GM18508 (cell line): Measurements from ENCODE around the gene IGSF11.
A peak's percentile ranks its signal among the peaks of the same experiment; 100 is the strongest.
"Not testable (repeated sequence)": the region's sequence is repeated elsewhere in the genome, so short reads cannot be mapped to it uniquely, and the experiment has no call there.

Experiments used
- ATAC-seq: cut with Tn5 transposase; IDR thresholded peaks from one replicate; pipeline ENCODE4 v1.9.1; 2021; ENCODE audit warnings: moderate number of reproducible peaks; ENCODE audit not compliant: insufficient read depth, unreplicated experiment

IGSF11 gene, protein sequence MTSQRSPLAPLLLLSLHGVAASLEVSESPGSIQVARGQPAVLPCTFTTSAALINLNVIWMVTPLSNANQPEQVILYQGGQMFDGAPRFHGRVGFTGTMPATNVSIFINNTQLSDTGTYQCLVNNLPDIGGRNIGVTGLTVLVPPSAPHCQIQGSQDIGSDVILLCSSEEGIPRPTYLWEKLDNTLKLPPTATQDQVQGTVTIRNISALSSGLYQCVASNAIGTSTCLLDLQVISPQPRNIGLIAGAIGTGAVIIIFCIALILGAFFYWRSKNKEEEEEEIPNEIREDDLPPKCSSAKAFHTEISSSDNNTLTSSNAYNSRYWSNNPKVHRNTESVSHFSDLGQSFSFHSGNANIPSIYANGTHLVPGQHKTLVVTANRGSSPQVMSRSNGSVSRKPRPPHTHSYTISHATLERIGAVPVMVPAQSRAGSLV

DNA sequence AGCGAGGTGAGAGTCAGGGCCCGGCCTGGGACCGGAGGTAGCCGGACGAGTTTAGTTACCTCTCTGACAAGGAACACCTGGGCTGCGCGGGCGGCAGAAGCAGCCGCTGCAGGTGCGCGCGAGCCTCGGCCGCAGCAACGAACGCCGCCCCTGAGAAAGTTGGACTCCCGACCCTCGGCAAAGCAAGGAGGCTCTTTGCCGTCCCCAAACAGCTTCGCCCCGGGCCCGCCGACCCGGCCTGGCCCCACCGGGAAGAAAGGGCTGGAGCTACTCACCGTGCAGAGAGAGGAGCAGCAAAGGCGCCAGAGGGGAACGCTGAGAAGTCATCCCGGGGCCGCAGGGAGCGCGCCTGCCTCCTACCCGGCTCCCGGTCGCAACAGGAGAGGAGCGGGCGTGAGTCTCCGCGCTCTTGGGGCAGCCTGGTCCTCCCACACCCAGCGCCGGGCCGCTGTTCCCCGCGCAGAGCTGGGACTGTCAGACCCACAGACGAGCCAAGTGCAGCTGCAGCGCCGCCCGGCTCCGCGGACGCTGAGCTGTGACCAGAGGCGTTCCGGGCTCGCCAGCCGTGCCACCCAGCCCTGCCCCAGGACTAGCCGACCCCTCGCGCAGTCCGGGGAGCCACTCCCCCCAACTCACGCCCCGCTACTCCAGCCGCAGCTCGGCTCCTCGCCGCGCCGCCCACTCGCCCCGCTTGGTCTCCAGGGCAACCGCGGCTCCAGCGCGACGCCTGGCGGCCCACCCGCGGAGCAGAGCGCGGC is at the start of gene IGSF11:
IGSF11 (minus strand) TSS at position 591 of the 758 bp plus-strand sequence; CDS start at position 327, 264 bp downstream.
- ATAC-seq: peak; percentile 64

DNA sequence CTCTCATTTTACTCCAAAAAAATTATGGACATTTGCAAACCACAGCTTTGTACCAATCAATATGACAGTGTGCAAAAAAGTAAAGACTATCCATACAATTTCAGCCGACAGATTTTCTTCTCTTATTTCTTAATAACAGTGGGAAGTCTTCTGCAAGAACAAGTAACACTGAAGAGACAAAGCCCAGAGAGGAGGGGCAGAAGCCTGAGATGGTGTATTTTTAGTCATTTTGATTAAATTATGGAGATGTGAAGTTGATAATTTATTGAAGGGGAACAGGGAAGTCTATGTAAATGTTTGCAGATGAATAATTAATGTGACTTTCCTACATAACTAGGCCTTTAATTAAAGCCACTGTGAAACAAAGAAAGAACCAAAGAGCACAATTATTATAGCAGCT is 45.7 kb upstream of the IGSF11 start:
- no peak for ATAC-seq

DNA sequence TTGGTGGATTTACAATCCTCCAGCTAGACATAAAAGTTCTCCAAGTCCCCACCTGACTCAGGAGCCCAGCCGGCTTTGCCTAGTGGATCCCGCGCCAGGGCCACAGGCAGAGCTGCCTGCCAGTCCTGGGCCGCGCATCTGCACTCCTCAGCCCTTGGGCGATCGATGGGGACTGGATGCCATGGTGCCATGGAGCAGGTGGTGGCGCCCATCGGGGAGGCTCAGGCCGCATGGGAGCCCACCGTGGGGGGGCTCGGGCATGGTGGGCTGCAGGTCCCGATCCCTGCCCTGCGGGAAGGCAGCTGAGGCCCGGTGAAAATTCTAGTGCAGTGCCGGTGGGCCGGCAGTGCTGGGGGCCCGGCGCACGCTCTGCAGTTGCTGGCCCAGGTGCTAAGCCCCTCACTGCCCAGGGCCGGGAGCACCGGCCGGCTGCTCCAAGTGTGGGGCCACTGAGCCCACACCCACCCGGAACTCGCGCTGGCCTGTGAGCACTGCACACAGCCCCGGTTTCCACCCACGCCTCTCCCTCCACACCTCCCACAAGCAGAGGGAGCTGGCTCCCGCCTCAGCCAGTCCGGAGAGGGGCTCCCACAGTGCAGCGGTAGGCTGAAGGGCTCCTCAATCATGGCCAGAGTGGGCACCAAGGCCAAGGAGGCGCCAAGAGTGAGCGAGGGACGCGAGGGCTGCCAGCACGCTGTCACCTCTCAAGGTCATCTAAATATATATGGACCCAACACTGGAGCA is 38.8 kb upstream of the IGSF11 start:
- no peak for ATAC-seq

DNA sequence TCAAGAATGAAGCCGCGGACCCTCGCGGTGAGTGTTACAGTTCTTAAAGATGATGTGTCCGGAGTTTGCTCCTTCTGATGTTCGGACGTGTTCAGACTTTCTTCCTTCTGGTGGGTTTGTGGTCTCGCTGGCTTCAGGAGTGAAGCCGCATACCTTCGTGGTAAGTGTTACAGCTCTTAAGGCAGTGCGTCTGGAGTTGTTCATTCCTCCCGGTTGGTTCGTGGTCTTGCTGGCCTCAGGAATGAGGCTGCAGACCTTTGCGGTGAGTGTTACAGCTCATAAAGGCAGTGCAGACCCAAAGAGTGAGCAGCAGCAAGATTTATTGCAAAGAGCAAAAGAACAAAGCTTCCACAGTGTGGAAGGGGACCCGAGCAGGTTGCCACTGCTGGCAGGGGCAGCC is 37.8 kb upstream of the IGSF11 start:
- not testable (repeated sequence) for ATAC-seq

DNA sequence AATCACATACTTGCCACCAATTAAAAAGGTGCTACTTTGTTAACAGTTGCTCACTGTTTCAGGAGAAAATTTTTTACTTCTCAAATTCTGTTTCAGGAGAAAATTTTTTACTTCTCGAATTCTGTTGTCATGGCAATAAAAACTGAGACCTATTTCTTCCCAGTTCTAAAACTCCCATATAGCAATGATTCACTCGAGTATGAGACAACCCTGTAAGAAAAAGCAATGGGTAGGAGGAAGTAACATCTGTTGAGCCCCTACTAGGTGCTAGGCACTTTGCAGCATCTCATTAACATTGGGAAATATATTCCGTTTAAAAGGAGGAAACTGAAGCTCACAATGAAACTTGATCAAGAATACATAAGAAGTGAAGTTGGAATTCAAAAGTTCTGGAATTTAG is 35.1 kb upstream of the IGSF11 start:
- ATAC-seq: no peak

DNA sequence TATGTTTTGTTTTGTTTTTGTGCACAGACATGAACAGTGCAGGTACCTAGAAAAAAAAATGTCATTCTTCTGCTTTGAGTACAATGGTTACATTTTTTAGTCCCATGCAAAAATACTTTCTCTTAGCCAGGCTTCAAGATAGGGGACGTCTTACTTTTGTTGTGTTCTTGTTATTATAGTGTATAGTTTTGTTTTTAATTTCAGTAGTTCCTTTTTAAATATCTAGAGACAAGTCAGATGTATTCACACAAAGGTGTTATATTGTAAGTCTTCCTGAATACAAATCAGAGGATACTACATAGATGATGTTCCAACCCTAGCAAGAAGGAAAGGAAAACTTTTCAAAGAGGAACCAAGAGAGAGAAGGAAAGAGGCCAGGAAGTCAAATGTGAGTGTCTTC is 28.8 kb upstream of the IGSF11 start:
- ATAC-seq: no peak

DNA sequence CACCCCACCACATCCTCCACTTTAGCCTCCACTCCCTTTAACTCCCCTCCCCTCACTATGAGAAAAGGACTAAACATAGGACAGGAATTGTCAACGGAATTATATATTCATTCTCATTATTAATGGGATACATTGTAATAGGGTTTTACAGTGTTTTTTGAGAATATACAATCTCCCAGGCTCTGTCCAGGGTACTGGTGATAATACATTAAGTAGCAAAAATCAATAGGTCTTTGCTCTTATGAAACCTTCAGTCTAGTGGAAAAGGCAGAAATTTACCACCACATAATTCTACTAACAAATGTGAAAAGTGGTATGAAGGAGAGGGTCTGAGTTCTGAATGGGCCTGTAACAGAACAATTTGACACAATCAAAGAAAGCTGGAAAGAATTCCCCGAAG is 28.2 kb upstream of the IGSF11 start:
- no peak for ATAC-seq

DNA sequence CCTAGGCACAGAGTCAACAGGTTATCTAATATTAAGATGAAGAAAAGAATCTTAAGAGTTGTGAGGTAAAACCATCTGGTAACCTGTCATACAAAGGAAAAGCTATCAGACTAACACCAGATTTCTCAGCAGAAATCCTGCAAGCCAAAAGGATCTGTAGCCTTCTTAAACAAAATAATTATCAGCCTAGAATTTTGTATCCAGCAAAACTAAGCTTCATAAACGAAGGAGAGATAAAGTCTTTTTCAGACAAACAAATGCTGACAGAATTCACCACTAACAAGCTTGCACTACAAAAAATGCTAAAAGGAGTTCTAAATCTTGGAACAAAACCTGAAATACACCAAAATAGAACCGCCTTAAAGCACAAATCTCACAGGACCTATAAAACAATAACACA is 9.9 kb upstream of the IGSF11 start:
- ATAC-seq: no peak

DNA sequence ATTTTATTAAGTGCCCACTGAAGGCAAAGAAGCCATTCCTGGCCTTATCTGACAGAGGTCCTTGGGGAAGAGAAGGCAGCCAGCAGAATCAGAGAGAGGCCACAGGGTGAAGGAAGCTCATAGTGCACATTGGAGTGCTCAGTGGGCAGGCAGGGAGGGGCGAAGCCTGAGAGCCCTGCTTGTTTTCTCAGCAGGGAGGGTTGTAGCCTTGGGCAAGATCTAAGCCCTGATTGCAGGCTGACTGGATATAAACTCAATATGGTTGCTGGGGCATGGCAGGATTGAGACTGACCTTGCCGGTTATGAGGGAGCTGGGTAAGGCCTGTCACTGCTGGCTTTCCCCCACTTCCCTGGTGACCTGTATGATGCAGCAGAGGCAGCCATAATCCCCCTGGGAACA is 7.5 kb upstream of the IGSF11 start:
- no peak for ATAC-seq

DNA sequence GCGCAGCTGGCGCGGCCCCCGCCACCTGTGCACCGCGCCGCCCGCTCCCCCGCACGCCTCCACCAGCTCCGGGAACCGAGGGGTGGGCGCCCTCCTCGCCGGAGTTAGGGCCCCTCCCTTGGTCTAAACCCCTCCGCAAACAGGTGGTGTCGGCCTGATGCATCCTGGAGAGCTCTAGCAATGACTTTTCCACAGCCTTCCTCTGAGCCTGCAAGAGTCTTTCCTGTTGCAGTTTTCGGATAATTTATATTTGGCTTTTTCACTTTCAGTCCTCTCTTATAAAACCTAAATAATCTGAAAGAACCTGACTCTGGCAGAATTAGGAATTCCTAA is 334 bp upstream of the IGSF11 start:
- peak; percentile 21 for ATAC-seq

DNA sequence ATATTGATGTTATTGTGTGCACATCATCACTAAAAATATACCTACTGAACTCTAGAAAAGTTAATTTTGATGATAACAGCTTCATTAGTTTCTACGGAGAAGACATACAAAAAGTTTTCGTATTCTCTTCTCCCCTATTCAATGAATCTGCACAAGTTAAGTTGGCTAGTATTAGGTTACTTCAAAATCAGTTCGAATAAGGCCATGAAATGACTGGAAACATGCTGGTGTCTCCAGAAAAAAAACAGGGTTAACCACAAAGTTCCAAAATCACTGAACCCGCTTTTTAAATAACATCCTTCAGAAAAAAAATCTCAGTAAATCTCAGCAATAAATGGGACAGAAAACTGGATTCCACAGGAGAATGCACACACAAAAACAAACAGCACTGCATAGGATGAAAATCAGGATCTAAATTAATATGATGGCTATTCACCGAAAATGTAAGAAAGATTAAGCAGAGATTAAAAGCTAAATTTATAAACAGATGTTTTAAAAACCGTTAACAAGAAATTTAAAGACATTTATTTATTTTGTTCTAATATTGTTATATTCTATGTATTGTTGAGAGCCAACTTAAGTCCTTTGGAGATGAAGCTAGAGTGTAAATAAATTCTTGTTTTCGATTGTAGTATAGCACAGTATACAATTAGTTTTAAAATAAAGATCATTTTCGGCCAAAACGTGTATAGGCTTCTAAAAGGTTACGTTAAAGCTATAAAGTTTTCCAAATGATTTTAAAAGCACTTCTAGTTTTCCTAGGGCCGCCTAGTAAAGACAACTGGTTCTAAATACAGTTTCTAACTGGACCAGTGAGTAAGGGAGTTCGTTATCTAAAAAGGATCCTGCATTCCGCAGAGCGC is 1.0 kb downstream of the IGSF11 start:
- no peak for ATAC-seq

DNA sequence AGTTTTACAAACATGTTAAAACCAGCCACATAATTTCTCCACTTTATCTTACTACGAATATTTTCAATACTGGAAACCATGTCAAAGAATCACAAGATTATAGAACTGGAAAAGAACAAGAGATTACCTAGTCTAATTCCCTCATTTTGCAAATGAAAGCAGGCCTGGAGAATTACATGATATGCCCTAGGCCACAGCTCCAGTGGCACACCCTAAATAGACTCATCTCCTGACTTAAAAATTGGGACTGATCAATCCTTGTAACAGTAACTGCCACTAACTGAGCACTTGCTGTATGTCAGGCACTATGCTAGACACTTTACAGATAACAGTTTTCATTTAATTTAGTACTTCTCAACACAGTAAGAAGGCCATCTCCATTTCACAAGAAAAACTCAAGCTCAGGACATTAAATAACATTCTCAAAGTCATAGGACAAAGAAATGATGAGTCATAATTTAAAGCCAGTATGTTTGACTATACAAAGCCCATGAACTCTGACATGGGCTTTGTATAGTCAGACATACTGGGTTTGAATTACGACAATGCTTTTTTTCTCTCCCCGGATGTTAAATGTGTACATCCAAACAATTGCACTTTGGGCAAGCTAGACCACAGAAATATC is 9.4 kb downstream of the IGSF11 start:
- no peak for ATAC-seq

DNA sequence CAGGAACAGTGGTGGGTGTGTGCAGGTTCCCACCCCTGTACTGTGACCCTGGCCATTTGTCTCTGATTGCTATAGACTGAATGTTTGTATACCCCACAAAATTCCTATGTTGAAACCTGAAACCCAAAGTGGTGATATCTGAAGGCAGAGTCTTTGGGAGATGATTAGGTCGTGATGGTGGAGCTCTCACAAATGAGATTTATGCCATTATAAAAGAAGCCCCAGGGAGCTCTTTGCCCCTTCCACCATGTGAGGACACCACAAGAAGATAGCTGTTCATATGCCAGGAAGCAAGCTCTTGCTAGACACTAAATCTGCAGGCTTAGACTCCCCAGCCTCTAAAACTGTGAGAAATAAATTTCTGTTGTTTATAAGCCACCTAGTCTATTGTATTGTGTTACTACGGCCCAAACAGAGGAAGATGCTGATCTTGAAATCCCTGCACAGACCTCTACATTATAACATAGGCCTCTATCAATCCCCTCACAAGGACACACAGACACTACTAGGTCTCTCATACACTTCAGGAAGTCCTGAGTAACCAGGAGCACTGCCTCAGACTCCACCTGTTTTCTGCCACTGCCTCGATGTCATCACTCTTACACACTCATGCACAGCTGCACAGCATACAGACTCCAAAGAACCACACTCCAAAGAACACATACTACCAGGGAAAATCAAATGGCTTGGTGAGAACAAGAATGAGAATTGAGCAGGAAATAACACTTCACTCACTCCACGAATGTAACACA is 14.7 kb downstream of the IGSF11 start:
- no peak for ATAC-seq

DNA sequence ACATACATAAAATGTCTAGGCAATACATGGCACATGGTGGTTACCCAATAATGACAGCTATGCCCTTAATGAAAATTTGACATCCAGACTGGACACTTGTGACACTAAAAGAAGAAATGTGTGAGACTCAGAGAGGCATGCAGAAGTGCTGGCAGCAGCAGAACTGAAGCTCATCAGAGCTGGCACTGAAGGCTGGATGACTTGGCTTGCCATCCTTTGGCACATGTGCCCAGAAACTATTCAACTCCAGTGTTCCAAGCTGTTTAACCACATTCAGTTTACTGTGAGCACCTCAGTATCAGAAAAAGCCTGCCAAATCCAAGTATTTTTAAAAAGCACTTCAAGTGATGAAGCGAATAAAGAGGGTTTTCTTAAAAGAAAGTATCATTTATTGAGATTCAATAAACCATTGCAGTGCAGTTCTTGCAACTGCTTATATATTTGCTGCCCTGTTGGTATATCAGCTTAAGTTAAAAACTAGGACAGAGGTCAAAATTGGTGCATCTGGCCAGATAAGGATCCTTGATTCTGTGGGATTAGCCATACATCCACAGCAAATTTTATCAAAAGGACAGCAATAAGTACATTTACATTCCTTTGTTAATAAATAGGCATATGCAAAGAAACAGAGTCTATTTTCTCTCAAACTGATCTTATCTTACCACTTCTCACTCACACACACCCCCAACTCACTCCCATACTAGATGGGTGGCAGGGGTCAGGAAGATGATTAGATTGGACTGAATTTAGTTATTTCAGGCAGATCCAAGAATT is 15.8 kb downstream of the IGSF11 start:
- ATAC-seq: no peak

DNA sequence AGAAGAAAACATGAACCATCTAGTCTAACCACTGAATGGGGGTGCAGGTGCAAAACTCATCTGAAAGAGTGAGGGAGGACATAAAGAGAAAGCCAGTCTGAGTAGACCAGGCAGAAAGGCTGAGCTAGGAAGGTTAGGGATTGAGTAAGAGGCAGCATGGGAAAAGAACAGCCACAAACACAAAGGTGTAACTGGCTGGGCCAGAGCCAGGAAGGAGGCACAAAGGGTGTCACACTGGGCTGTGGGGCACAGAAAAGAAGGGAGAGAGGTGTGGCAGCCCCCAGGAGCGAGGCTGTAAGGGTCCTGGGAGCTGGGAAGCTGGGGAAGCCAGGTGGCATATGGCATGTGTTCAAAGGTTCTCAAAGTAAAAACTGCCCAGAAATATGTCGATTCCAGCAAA is 18.7 kb downstream of the IGSF11 start:
- ATAC-seq: no peak

DNA sequence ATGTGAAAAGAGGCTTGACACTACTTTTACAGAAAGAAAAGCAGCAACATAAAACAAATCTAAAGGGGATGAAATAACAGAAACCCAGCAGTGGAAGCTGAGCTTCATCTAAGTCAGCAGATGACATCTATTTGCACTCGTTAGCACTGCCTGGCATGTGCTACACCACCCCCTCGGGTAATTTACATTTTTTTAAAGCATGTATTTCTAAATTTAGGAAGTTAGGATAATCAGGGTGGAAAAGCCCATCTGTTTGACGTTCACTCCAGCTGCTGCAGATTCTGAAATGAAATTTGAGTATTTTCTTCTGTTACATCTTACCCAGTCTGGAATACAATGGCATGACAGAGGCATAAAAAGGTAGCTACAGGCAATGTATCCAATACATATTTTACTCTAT is 20.7 kb downstream of the IGSF11 start:
- no peak for ATAC-seq

DNA sequence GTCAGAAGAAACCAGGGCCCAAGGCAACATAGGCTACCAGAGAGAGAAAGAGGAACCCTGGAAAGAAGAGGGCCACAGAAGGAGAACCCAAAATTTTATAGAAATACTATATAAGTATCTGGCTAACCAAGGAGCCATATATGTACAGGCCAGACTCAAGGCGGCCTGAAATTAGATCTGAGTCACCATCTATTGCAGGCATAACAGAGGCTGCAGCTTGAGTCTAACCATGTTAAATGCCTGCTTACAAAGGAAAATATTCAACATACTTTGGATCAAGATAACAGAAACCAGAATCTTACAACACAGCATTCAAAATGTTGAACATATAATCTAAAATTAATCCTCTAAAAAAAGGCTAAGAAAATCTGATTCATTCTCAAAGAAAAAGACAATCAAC is 23.1 kb downstream of the IGSF11 start:
- no peak for ATAC-seq

DNA sequence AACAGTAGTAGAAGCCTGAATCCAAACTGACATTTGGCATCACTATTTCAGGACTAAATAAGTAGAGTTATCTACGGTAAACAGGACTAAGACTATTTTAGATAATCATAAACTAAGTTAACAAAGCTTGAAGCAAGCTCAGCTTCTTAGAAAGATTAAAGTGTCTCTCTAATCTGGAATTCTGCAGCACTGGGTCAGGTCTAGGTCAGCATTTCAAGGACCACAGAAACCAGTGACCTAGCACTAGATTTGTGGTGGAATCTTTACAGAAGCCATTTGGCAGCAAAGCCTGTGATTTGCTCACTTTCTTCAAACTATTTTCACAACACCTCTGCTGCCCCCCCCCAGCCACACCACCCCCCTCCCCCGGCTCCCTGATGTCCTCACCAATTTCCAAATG is 37.5 kb downstream of the IGSF11 start:
- no peak for ATAC-seq
